HepG2 (cell line): ENCODE results near the gene NKAIN4. TPM values are rescaled to one million over a fixed set of nuclear protein-coding genes. Genes with fewer than 3 reads are reported as not detected.

Experiments
- ATF4 ChIP-seq, 2 experiments: fragments of 450-650 bp in 1 of 2; sonication (generic) in 1 of 2; formaldehyde crosslinking; IDR thresholded peaks; 2 replicates each; pipeline versions ENCODE4 v1.5.0 to v1.8.0; 2020 to 2022; ENCODE audit warnings: mild to moderate bottlenecking in 1 of 2, missing genetic modification reagents in 1 of 2
- ATF7-NPFF ChIP-seq: sonication (generic); formaldehyde crosslinking; IDR thresholded peaks from 2 replicates; pipeline ENCODE4 v1.8.1; 2023; ENCODE audit warnings: mild to moderate bottlenecking, low read depth, missing genetic modification reagents, moderate library complexity
- BORCS8-MEF2B ChIP-seq: sonication (generic); formaldehyde crosslinking; IDR thresholded peaks from 2 replicates; pipeline ENCODE4 v1.8.0; 2022; ENCODE audit warnings: mild to moderate bottlenecking, missing genetic modification reagents
- CEBPB ChIP-seq: IDR thresholded peaks from 2 replicates; pipeline ENCODE4 v1.6.1; 2011; ENCODE audit warnings: low read depth, low read length, improper control_type of control experiment, borderline replicate concordance
- CSRNP1 ChIP-seq: sonication (generic); formaldehyde crosslinking; IDR thresholded peaks from 2 replicates; pipeline ENCODE4 v1.8.1; 2023; ENCODE audit warnings: mild to moderate bottlenecking, missing genetic modification reagents
- DDIT3 ChIP-seq: sonication (generic); formaldehyde crosslinking; IDR thresholded peaks from 2 replicates; pipeline ENCODE4 v1.4.0; 2020; ENCODE audit warnings: mild to moderate bottlenecking, missing genetic modification reagents
- DNMT3B ChIP-seq: conservative IDR thresholded peaks from 2 replicates; pipeline ENCODE4 v1.6.1; 2016; ENCODE audit warnings: missing biosample characterization, control low read depth
- HIC2 ChIP-seq: sonication (generic); formaldehyde crosslinking; IDR thresholded peaks from 2 replicates; pipeline ENCODE4 v1.9.0; 2022; ENCODE audit warnings: low read depth, missing genetic modification reagents
- HIVEP1 ChIP-seq: sonication (generic); formaldehyde crosslinking; IDR thresholded peaks from 2 replicates; pipeline ENCODE4 v1.4.0; 2020; ENCODE audit warnings: mild to moderate bottlenecking, missing genetic modification reagents
- IRX3 ChIP-seq: sonication (generic); formaldehyde crosslinking; IDR thresholded peaks from 2 replicates; pipeline ENCODE4 v1.8.1; 2023; ENCODE audit warnings: mild to moderate bottlenecking, low read depth, missing genetic modification reagents, borderline replicate concordance
- MATR3 ChIP-seq: sonication (generic); formaldehyde crosslinking; IDR thresholded peaks from 2 replicates; pipeline ENCODE4 v1.4.0; 2020; ENCODE audit warnings: missing genetic modification reagents
- MED1 ChIP-seq: sonication (generic); formaldehyde crosslinking; IDR thresholded peaks from 2 replicates; pipeline ENCODE4 v1.4.0; 2020; ENCODE audit warnings: missing genetic modification reagents
- NR2F2 ChIP-seq: IDR thresholded peaks from 2 replicates; pipeline ENCODE4 v1.6.1; 2012; ENCODE audit warnings: low read depth, inconsistent platforms, borderline replicate concordance
- RFX3 ChIP-seq: IDR thresholded peaks from 2 replicates; pipeline ENCODE4 v1.6.1; 2016; ENCODE audit warnings: missing biosample characterization, missing genetic modification reagents
- TOE1 ChIP-seq: sonication (generic); formaldehyde crosslinking; IDR thresholded peaks from 2 replicates; pipeline ENCODE4 v1.4.0; 2020; ENCODE audit warnings: mild to moderate bottlenecking, missing genetic modification reagents
- XBP1 ChIP-seq: sonication (generic); formaldehyde crosslinking; IDR thresholded peaks from 2 replicates; pipeline ENCODE4 v1.5.0; 2020; ENCODE audit warnings: missing genetic modification reagents
- ZBTB26 ChIP-seq: IDR thresholded peaks from 2 replicates; pipeline ENCODE4 v1.6.1; 2016; ENCODE audit warnings: missing compliant biosample characterization, missing genetic modification reagents, borderline replicate concordance
- ZNF24 ChIP-seq: fragments of 450-650 bp; IDR thresholded peaks from 2 replicates; pipeline ENCODE4 v1.6.1; 2017; ENCODE audit warnings: antibody characterized with exemption, mild to moderate bottlenecking
- ZNF331 ChIP-seq: sonication (generic); formaldehyde crosslinking; IDR thresholded peaks from 2 replicates; pipeline ENCODE4 v1.4.0; 2020; ENCODE audit warnings: missing genetic modification reagents
- ZNF333 ChIP-seq: sonication (generic); formaldehyde crosslinking; IDR thresholded peaks from 2 replicates; pipeline ENCODE4 v1.4.0; 2020; ENCODE audit warnings: mild to moderate bottlenecking, missing genetic modification reagents, borderline replicate concordance
- ZNF580 ChIP-seq: IDR thresholded peaks from 2 replicates; pipeline ENCODE4 v1.6.1; 2016; ENCODE audit warnings: low read depth, borderline replicate concordance
- ZNF589 ChIP-seq: sonication (generic); formaldehyde crosslinking; conservative IDR thresholded peaks from 2 replicates; pipeline ENCODE4 v1.8.0; 2022; ENCODE audit warnings: mild to moderate bottlenecking, moderate library complexity, missing genetic modification reagents
- ZNF720 ChIP-seq: sonication (generic); formaldehyde crosslinking; IDR thresholded peaks from 2 replicates; pipeline ENCODE4 v1.4.0; 2020; ENCODE audit warnings: missing genetic modification reagents
- ZNF790 ChIP-seq: sonication (generic); formaldehyde crosslinking; IDR thresholded peaks from 2 replicates; pipeline ENCODE4 v1.8.0; 2022; ENCODE audit warnings: missing genetic modification reagents, mild to moderate bottlenecking, borderline replicate concordance
- polyA plus RNA-seq, 8 experiments: library from polyadenylated mRNA; depleted of rRNA in 3 of 8; stranded (reverse) in 7 of 8; unstranded in 1 of 8; fragments of >200 nt; fragmentation: Illumina TruSeq in 4 of 8; extraction: Trizol in 4 of 8; gene quantifications; 2 replicates each; pipeline versions ENCODE4 v1.2.1 to v1.2.3, GENCODE V29; 2011 to 2016; ENCODE audit warnings: low read depth in 4 of 8, missing spikeins in 1 of 8, mixed read lengths in 1 of 8; ENCODE audit not compliant: insufficient read depth in 1 of 8
- total RNA-seq, 5 experiments: library from RNA; depleted of rRNA; stranded (reverse); fragments of >200 nt; fragmentation: Illumina TruSeq; extraction: Trizol; gene quantifications; 2 replicates each; pipeline ENCODE4 v1.2.3, GENCODE V29; 2016; ENCODE audit warnings: low read depth in 1 of 5

NKAIN4 gene
- total and polyA plus RNA-seq, 2 of the 13 experiments (the other 11 are each of a cell fraction or from before 2014, with no cell fraction given): not detected

- TF ChIP-seq ZNF24: no peak
- no peak for TF ChIP-seq XBP1 (CRISPR knock-in tag)
- TF ChIP-seq ZNF589 (CRISPR knock-in tag): 0 out of 2 replicates have a peak, but pooled peaks have one; percentile 30
- no peak for TF ChIP-seq ZNF331 (CRISPR knock-in tag)
- TF ChIP-seq HIC2 (CRISPR knock-in tag): no peak
- TF ChIP-seq DDIT3: no peak
- TF ChIP-seq CEBPB: no peak
- no peak for TF ChIP-seq CSRNP1
- TF ChIP-seq TOE1 (CRISPR knock-in tag): no peak
- no peak for TF ChIP-seq RFX3 (CRISPR knock-in tag)
- TF ChIP-seq ZNF720 (CRISPR knock-in tag): no peak
- TF ChIP-seq MATR3: no peak
- no peak for TF ChIP-seq ZNF580 (CRISPR knock-in tag)
- TF ChIP-seq ZNF790: no peak
- no peak for TF ChIP-seq NR2F2
- no peak for TF ChIP-seq IRX3 (CRISPR knock-in tag)
- TF ChIP-seq DNMT3B: no peak
- no peak for TF ChIP-seq ZNF333
- no peak for TF ChIP-seq HIVEP1 (CRISPR knock-in tag)
- TF ChIP-seq ATF4 (CRISPR knock-in tag; IDR thresholded peaks at IDR 0.05): no peak
- TF ChIP-seq ATF7-NPFF (CRISPR knock-in tag): no peak
- no peak for TF ChIP-seq ZBTB26 (CRISPR knock-in tag)
- TF ChIP-seq MED1: no peak
- TF ChIP-seq BORCS8-MEF2B: no peak
Measured at GRCh38 chr20:63288581-63289251, 34.5 kb upstream of the NKAIN4 start (continued).
